ENCODE data around the gene ASB6.

GRCh38 chr9:129648092-129648763 lies 6.3 kb upstream of the ASB6 start:
- no peak for TF ChIP-seq POLR2A (IDR thresholded peaks at IDR 0.05)
- TF ChIP-seq CTCF (IDR thresholded peaks at IDR 0.05) = no peak
- no peak for TF ChIP-seq EP300 (IDR thresholded peaks at IDR 0.05)
